Measurements from ENCODE around the gene GCK.

Gene GCK

DNA sequence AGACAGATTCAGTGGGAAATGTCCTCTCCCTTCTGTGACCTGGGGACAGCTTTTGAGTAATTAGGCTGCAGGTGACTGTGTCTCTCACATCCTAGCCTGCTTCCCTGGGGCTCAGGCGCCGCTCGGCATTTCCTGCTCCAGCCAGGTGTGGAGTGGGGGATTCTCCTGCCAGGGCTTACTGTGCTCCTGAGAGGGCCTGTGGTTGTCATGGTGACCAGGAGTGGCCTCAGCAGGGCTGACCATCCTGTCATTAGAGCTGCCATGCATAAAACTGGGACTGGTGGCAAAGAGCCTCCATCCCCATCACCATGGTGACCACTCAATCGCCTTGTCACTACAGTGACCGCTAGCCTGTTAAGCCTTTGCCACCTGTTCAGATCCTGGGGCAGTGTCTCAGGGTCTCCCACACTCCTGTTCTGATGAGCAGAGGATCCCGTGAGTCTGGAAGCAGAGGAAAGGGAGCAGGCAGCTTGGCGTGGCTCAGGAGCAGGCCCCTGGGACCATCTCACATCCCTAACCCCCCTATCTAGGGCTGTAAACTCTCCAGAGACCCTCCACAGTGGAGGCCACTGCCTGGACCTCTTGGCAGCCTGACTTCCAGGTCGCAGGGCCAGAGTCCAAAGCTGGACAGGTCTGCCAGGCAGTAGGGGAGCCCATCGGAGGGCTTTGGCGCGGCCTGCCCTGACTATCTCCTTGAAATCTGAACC is at the start of gene GCK:
Gene GCK, minus strand, starts transcription at position 154 of the 707 bp plus-strand sequence. CDS start 486 bp downstream, outside the sequence.
- DNase-seq: no peak

- no peak for DNase-seq
These were observed 49.0 kb upstream of the GCK start for GRCh38 chr7:44238116-44238695.

DNA sequence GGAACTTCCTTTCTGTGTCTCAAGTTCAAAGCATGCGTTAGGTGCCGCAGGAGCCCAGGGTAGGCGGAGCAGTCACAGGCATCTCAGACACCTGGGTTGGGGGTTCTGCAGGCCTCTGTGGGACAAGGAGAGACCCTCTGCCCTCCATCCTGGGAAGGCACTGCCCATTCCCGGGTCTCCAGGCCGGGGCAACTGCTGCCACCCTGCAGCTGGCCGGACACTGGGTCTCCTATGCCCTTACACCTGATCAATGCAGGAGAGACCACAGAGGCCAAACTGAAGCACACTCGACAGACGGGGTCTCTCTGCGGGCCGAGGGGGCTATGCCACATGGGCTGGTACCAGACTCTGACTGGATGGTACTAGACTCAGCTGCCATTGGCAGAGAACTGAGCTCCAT is 48.5 kb upstream of the GCK start:
- no peak for DNase-seq

DNA sequence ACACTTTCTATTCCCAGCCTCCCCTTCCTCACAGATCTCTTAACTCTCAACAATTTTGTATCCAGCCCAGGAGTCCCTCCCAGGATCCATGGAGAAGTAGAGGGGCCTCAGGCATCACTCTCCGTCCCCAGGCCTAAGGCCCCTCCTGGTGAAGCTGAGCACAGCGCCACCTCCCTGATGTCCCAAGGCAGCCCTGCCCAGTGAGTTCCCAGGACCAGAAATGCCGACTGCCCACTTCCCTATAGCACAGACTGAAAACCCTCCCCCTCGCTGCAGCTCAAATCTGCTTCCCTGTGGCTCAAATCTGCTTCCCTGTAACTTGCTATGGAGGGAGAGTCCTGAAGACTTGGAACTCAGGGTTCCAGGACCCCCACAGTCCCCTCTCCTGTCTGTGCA is 47.1 kb upstream of the GCK start:
- DNase-seq: no peak

GRCh38 chr7:44235582-44236332 is 46.5 kb upstream of the GCK start:
- DNase-seq: no peak

DNA sequence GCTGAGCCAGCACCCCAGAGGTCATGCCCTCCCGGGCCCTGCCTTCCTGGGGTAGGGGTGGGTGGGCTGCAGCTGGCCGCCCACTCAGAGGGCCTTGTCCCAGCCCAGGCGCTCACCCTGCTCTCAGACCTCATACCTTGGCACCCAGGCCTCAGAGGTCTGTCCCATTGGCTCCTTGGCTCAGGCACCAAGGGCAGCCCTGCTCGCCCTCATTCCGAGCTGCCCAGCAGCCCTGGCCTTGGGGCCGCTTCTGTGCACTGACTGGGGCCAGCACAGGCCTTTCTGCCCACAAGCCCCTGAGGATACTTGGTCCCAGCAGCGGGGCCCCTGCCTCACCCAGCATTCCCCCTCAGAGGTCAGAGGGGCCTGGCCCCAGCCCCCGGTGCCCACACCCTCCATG is 45.8 kb upstream of the GCK start:
- no peak for DNase-seq

GRCh38 chr7:44232901-44233715 is 43.9 kb upstream of the GCK start:
- DNase-seq: no peak

DNA sequence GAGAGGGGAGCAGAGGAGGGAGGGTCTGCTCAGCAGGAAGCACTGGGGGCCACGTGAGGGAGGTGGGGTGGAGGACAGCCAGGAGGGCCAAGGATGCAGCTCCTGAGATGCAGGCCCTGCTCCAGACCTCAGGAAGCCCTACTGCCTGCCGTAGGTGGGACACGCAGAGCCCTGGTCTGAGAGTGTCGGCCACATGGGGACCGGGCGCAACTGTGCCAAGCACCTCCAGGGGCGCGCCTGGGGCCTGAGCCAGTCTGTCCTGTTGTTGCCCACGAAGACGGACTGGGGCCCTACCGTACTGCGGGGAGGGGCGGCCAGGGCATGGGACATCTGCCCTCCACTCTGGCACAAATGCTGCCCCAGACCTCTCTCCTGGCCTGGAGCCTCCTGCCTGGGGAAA is 43.2 kb upstream of the GCK start:
- no peak for DNase-seq

DNA sequence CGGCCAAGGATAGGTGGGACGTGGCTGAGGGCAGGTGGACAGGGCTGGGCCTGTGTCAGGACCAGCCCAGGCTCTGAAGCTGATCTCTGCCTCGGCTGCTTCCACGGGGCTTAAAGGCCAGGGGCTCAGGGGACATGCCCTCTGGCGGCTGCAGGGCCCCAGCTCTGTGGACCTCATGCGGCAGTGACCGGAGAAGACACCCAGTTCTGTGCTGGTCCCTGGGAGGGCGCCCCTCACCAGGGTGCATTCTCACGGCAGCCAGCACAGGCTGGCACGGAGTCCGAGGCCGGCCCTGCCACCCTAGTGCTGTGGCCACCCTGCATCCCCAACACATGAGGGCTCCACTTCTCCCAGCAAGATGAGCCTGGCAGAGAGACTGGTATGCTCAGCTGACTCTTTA is 41.8 kb upstream of the GCK start:
- no peak for DNase-seq

DNA sequence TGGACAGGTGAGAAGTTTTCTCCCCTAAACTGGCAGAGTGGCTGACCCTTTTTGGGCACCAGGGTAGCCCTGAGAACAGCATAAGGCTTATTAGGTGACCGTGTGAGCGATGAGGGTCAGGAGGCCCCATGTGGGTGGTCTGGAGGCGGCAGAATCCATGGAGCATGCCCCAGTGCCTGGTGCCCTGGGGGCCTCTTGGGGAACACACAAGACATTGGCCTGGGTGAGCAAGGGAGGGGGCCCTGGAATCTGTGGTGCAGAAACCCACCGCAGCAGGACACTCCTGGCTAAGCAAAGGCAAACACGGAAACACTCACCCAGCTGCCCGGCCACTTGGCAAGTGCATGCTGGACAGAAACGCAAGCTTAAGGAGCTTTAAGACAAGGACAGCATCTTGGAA is 41.0 kb upstream of the GCK start:
- no peak for DNase-seq

DNA sequence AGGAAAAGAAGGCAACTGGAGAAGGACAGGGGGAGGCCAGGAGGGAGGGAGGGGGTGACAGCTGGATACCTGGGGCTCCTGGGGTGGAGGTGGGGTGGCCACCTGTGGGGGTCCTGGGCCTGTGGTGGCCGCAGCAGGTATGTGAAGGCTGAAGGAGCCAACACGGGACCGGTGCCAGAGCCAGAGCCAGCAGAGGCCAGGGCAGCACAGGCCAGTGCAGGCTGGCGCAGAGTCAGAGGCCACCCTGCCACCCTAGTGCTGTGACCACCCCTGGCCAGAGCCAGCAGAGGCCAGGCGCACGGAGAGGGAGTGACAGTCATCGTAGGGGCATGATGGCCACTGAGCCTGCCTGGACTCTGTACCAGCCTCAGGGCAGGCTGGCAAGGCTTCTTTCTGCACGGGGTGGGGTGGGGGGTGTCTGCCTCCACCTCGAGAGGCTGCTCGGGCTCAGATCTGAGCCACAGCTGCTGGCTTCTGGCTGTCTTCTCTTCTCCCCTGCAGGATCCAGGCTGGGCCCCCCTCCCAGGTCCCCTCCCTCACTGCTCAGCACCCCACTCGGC is 40.4 kb upstream of the GCK start:
- DNase-seq: no peak

DNA sequence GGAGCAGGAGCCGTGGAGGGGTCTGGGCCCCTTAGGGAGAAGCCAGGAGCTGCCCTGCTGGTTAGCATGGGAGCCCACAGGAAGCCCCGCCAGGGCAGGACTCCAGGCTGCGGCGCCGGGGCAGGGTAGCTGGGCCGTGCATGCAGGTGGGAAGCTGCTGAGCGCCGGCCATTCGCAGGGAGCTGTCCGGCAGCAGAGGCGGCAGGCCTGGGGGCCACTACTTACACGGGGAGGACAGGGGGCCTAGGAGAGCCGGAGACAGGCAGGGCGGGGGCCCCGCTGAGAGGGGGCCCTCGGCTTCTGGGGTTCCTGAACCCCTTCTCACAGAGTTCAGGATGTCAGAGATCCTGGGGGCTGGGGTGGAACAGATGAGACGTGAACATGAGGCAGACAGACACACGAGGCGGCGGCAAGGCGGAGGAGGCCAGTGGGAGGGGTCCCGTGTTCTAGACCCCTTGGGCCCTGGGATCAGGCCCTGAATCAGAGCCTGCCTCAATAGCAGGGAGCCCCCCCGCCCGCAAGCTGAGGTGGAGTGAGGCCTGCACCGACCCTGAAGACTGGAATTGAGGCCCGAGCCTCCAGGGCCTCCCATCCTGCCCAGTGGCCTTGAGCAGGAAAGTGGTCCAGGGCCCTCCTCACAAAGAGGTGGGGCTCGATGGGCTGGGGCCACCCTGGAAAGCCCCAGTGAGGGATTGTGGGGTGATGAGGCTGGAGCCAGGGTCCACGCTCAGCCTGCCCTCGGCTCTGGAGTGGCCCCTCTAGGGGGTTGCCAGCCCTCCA is 39.5 kb upstream of the GCK start:
- no peak for DNase-seq

GRCh38 chr7:44227911-44228310 is 38.7 kb upstream of the GCK start:
- no peak for DNase-seq

- DNase-seq: no peak
These were observed 37.1 kb upstream of the GCK start for GRCh38 chr7:44226396-44226753.

DNA sequence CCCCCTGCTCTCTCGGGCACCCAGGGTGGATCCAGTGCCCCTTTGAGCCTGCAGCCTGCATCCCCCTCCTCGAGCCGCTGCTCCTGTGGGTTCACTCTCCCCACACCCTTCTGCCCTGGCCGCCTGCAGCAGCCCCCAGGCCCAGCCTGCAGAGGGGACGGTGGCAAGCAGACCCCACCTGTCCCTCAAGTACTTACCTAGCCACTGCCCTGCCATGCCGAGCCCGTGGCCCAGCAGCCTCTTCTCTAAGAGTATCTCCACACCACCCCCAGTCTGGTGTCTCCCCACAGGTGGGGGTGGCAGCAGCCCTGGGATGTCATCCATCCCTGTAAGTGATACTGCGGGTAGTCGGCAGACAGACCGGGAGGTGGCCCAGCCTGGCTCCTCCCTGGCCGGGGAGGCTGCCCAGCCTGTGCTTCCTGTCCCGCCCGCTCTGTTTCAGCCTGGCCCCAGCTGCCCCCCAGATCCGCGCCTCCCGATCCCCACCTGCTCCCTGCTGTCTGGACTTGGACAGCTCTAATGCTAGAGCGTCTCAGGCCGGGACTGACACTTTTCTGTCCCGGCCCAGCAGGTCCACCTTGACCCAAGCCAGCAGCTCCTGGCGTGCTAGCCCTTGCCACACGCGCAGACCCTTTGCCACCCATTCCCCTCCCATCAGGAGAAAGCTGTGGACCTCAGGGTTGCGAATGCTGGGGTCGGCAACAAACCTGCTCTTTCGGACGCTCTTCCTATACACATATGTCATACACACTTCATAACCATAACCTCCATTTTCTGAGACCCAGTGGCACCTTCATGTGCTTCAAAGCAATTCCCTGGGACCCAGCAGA is 36.5 kb upstream of the GCK start:
- no peak for DNase-seq

- no peak for DNase-seq
These were observed 35.8 kb upstream of the GCK start for GRCh38 chr7:44224974-44225565.

GRCh38 chr7:44224080-44224973 is 35.1 kb upstream of the GCK start:
- DNase-seq: no peak

DNA sequence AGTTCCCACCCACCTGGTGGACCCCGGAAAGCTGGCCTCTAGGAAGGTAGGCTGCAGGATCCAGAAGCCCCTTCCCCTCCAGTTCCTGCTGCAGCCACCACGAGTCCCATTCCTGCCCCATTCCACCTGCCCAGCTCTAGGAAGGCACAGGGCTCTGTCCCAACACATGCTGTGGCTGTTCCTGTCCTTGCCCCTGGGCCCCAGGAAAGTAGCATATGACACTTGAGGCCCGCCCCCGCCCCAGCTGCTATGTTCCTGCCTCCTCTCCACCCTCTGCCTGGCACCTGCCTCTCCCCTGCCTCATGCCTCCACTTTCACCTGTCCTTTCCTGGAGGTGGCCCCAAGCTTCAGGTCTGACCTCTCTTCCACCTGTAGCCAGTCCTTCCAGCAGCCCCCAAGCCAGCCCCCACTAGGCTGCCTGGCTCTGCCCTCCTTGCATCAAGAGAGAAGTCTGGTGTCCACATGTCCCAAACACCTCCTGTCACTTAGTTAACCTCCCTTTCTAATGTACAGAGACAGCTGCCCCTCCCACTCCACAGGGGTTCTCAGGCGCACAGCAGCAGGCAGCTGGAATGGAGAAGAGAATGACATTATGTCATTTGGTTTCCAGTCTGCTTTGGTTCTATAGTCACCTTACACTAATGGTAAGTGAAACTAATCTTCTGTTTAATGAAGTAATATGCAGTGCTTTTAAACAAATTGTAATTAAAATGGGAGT is 34.3 kb upstream of the GCK start:
- DNase-seq: no peak

GRCh38 chr7:44222776-44223261 is 33.6 kb upstream of the GCK start:
- no peak for DNase-seq
